HL-60 (cell line): ENCODE measurements around the gene ZBTB43.

Experiments
- DNase-seq, 2 experiments: peaks; one replicate each; pipeline ENCODE4 v3.0.0-alpha.2; 2010 to 2020; ENCODE audit warnings: low read depth in 1 of 2, low spot score in 1 of 2
- H3K27ac ChIP-seq: fragments of 250-450 bp; sonication (Bioruptor Pico); replicated peaks from 2 replicates; pipeline ENCODE4 v1.5.1; 2020; ENCODE audit warnings: mild to moderate bottlenecking, moderate library complexity
- H3K27me3 ChIP-seq: fragments of 250-450 bp; sonication (Bioruptor Pico); 2 replicates; pipeline ENCODE4 v1.5.1; 2021; ENCODE audit warnings: mild to moderate bottlenecking, moderate library complexity; ENCODE audit not compliant: insufficient read depth, poor library complexity, severe bottlenecking
- H3K4me3 ChIP-seq: replicated peaks from 2 replicates; pipeline ENCODE4 v1.5.1; 2011; ENCODE audit warnings: mild to moderate bottlenecking, control low read depth, low read length; ENCODE audit not compliant: insufficient read depth
- CTCF ChIP-seq: IDR thresholded peaks from one replicate; pipeline ENCODE4 v1.5.1; 2011; ENCODE audit warnings: low read length, control low read depth, inconsistent platforms; ENCODE audit not compliant: insufficient read depth
- GABPA ChIP-seq: IDR thresholded peaks from 2 replicates; pipeline ENCODE4 v1.6.1; 2012; ENCODE audit warnings: low read depth
- POLR2AphosphoS5 ChIP-seq: IDR thresholded peaks from 2 replicates; pipeline ENCODE4 v1.6.1; 2012; ENCODE audit warnings: low read depth
- REST ChIP-seq: IDR thresholded peaks from 2 replicates; pipeline ENCODE4 v1.6.1; 2012; ENCODE audit warnings: low read depth; ENCODE audit not compliant: insufficient replicate concordance
- SPI1 ChIP-seq: IDR thresholded peaks from 2 replicates; pipeline ENCODE4 v1.6.1; 2012; ENCODE audit warnings: low read depth, mild to moderate bottlenecking, borderline replicate concordance

Gene ZBTB43

GRCh38 chr9:126797903-126798302 lies 6.9 kb upstream of the ZBTB43 start:
- no peak for DNase-seq
- Histone ChIP-seq H3K27me3 (no peaks in the 10 kb centered on the region), H3K27ac (no peak overlapping the region), H3K4me3 (no peak overlapping the region)
- no peak for TF ChIP-seq CTCF
- no peak for TF ChIP-seq REST
- no peak for TF ChIP-seq POLR2AphosphoS5
- TF ChIP-seq GABPA, result no peak
- TF ChIP-seq SPI1, result no peak

- no peak overlapping the region for H3K4me3 ChIP-seq
- no peak overlapping the region for H3K27ac ChIP-seq
- H3K27me3 ChIP-seq, result no peaks in the 10 kb centered on the region
- no peak for DNase-seq
- no peak for TF ChIP-seq POLR2AphosphoS5
- TF ChIP-seq CTCF, result no peak
- TF ChIP-seq REST, result no peak
- no peak for TF ChIP-seq SPI1
- TF ChIP-seq GABPA, result no peak
Observed at GRCh38 chr9:126799034-126799433, 5.8 kb upstream of the ZBTB43 start.

GRCh38 chr9:126802318-126803059 lies 2.4 kb upstream of the ZBTB43 start:
- Histone ChIP-seq H3K27ac (no peak overlapping the region), H3K4me3 (no peak overlapping the region), H3K27me3 (no peaks in the 10 kb centered on the region)
- no peak for DNase-seq
- TF ChIP-seq POLR2AphosphoS5 (no peak), CTCF (no peak), REST (no peak), SPI1 (no peak), GABPA (no peak)
